ENCODE data around the gene HOXA2. TPM values are rescaled to one million over a fixed set of nuclear protein-coding genes. Genes with fewer than 3 reads are reported as not detected.
A peak's percentile ranks its signal among the peaks of the same experiment; 100 is the strongest.

HOXA2 gene
- total RNA-seq, 1 donor from 2014 or later, result 17.9 TPM

- Mint-ChIP-seq H3K9me3 (ENCODE audit: low read depth) (no peaks in the 10 kb centered on the region), H3K4me3 (ENCODE audit: low read depth) (peak overlapping the region; percentile 62), H3K27ac (peak overlapping the region; percentile 97)
Measured at GRCh38 chr7:27134392-27134791, 31.9 kb upstream of the HOXA2 start.

GRCh38 chr7:27133409-27134231 lies 31.1 kb upstream of the HOXA2 start:
- Mint-ChIP-seq H3K4me1 (ENCODE audit: low read depth) (peaks cover 76% of the 10 kb centered on the region), H3K9me3 (ENCODE audit: low read depth) (no peaks in the 10 kb centered on the region), H3K4me3 (ENCODE audit: low read depth) (peak overlapping the region; percentile 62), H3K27me3 (peaks cover 4% of the 10 kb centered on the region), H3K36me3 (ENCODE audit: insufficient read depth) (peaks cover 2% of the 10 kb centered on the region), H3K27ac (peak overlapping the region; percentile 97)
- TF ChIP-seq CTCF (IDR thresholded peaks at IDR 0.05; ENCODE audit: unreplicated experiment), result no peak
- DNase-seq (ENCODE audit: low spot score, unreplicated experiment), result no peak

More at GRCh38 chr7:27134392-27134791, 31.9 kb upstream of the HOXA2 start:
- peaks cover 4% of the 10 kb centered on the region for H3K27me3 Mint-ChIP-seq
- TF ChIP-seq CTCF (IDR thresholded peaks at IDR 0.05; ENCODE audit: unreplicated experiment), result no peak
- no peak for DNase-seq (ENCODE audit: low spot score, unreplicated experiment)
- H3K4me1 Mint-ChIP-seq (ENCODE audit: low read depth), result peaks cover 73% of the 10 kb centered on the region
- H3K36me3 Mint-ChIP-seq (ENCODE audit: insufficient read depth), result no peaks in the 10 kb centered on the region

GRCh38 chr7:27132978-27133377 lies 30.5 kb upstream of the HOXA2 start:
- Mint-ChIP-seq H3K27ac (peak overlapping the region; percentile 97), H3K27me3 (peaks cover 4% of the 10 kb centered on the region), H3K4me1 (ENCODE audit: low read depth) (peaks cover 75% of the 10 kb centered on the region)

GRCh38 chr7:27132214-27132613 lies 29.7 kb upstream of the HOXA2 start:
- TF ChIP-seq CTCF (IDR thresholded peaks at IDR 0.05; ENCODE audit: unreplicated experiment), result no peak
- peaks cover 4% of the 10 kb centered on the region for H3K36me3 Mint-ChIP-seq (ENCODE audit: insufficient read depth)
- no peak overlapping the region for H3K27ac Mint-ChIP-seq
- no peaks in the 10 kb centered on the region for H3K27me3 Mint-ChIP-seq
- H3K4me3 Mint-ChIP-seq (ENCODE audit: low read depth), result peak overlapping the region; percentile 37
- no peak for DNase-seq (ENCODE audit: low spot score, unreplicated experiment)
- H3K9me3 Mint-ChIP-seq (ENCODE audit: low read depth), result no peaks in the 10 kb centered on the region
- H3K4me1 Mint-ChIP-seq (ENCODE audit: low read depth), result peaks cover 75% of the 10 kb centered on the region

More at GRCh38 chr7:27132978-27133377, 30.5 kb upstream of the HOXA2 start:
- H3K36me3 Mint-ChIP-seq (ENCODE audit: insufficient read depth), result peaks cover 4% of the 10 kb centered on the region
- TF ChIP-seq CTCF (IDR thresholded peaks at IDR 0.05; ENCODE audit: unreplicated experiment), result no peak
- H3K9me3 Mint-ChIP-seq (ENCODE audit: low read depth), result no peaks in the 10 kb centered on the region
- H3K4me3 Mint-ChIP-seq (ENCODE audit: low read depth), result peak overlapping the region; percentile 62
- no peak for DNase-seq (ENCODE audit: low spot score, unreplicated experiment)

- H3K4me3 Mint-ChIP-seq (ENCODE audit: low read depth), result peak overlapping the region; percentile 79
- no peaks in the 10 kb centered on the region for H3K27me3 Mint-ChIP-seq
- peaks cover 5% of the 10 kb centered on the region for H3K36me3 Mint-ChIP-seq (ENCODE audit: insufficient read depth)
- TF ChIP-seq CTCF (IDR thresholded peaks at IDR 0.05; ENCODE audit: unreplicated experiment), result no peak
- no peaks in the 10 kb centered on the region for H3K9me3 Mint-ChIP-seq (ENCODE audit: low read depth)
- DNase-seq (ENCODE audit: low spot score, unreplicated experiment), result no peak
- H3K4me1 Mint-ChIP-seq (ENCODE audit: low read depth), result peaks cover 75% of the 10 kb centered on the region
- H3K27ac Mint-ChIP-seq, result peak overlapping the region; percentile 84
Measured at GRCh38 chr7:27131390-27131819, 28.9 kb upstream of the HOXA2 start.
